Activated T-cell treated with anti-CD3 and anti-CD28 coated beads, Interleukin-2, amount 50 U/mL, for 4 hours (primary cell): ENCODE measurements around the gene CLIC4. TPM values are rescaled to one million over a fixed set of nuclear protein-coding genes. Genes with fewer than 3 reads are reported as not detected.
A peak's percentile ranks its signal among the peaks of the same experiment; 100 is the strongest.

Source experiments
- ATAC-seq, 2 donors: fragments of 200-7000 bp; cut with Tn5 transposase; one replicate each; pipeline ENCODE4 v1.10.0; 2021
- DNase-seq: peaks from one replicate; pipeline ENCODE4 v3.0.0-alpha.2; 2020
- H3K27me3 Mint-ChIP-seq: one replicate; pipeline ENCODE4 v1.8.0; 2021; ENCODE audit warnings: low read depth, mixed read lengths
- H3K36me3 Mint-ChIP-seq: one replicate; pipeline ENCODE4 v1.8.0; 2022; ENCODE audit warnings: mixed read lengths; ENCODE audit not compliant: insufficient read depth
- H3K4me1 Mint-ChIP-seq: one replicate; pipeline ENCODE4 v1.8.0; 2021; ENCODE audit warnings: low read depth, mixed read lengths
- H3K4me3 Mint-ChIP-seq: one replicate; pipeline ENCODE4 v1.8.0; 2021; ENCODE audit warnings: mild to moderate bottlenecking, moderate library complexity, mixed read lengths
- H3K9me3 Mint-ChIP-seq: one replicate; pipeline ENCODE4 v1.8.0; 2021; ENCODE audit warnings: mixed read lengths
- total RNA-seq, 3 donors: library from RNA; stranded (reverse); gene quantifications; one replicate each; pipeline ENCODE4 v1.2.1, GENCODE V29; 2021

Gene CLIC4
- total RNA-seq, 3 donors from 2014 or later, result 8.5 to 26.0 (median 12.3) TPM

- no peaks in the 10 kb centered on the region for H3K36me3 Mint-ChIP-seq
- DNase-seq (no peak), ATAC-seq (no peak)
- peaks cover 7% of the 10 kb centered on the region for H3K4me1 Mint-ChIP-seq
- no peaks in the 10 kb centered on the region for H3K27me3 Mint-ChIP-seq
- no peaks in the 10 kb centered on the region for H3K9me3 Mint-ChIP-seq
- H3K4me3 Mint-ChIP-seq, result no peak overlapping the region
Measured at GRCh38 chr1:24855474-24855873, 110.2 kb downstream of the CLIC4 start.

GRCh38 chr1:24856787-24857506, 111.7 kb downstream of the CLIC4 start:
- DNase-seq, result no peak
- H3K4me3 Mint-ChIP-seq, result peak overlapping the region; percentile 26
- H3K4me1 Mint-ChIP-seq, result peaks cover 7% of the 10 kb centered on the region
- H3K27me3 Mint-ChIP-seq, result no peaks in the 10 kb centered on the region
- ATAC-seq, result no peak
- H3K9me3 Mint-ChIP-seq, result no peaks in the 10 kb centered on the region
- H3K36me3 Mint-ChIP-seq, result no peaks in the 10 kb centered on the region

- DNase-seq, result no peak
Measured at GRCh38 chr1:24857507-24858133, 112.4 kb downstream of the CLIC4 start.

DNA sequence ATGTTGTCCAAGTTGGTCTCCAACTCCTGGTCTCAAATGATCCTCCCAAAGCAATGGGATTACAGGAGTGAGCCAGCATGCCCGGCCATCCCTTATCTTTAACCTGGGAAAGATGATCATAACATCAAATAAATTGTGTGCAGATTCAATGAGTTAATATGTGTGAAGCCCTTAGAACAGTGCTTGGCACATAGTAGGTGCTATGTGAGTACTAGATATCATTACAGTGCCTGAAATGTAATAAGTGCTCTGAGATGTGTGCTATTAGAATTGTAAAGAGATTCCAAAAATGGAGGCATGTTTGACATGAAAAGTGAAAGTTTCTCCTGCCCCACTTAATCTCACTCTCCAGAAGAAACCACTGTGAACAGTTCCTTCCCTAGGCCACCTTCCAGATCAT, 113.0 kb downstream of the CLIC4 start:
- no peak for DNase-seq
- Mint-ChIP-seq H3K9me3 (no peaks in the 10 kb centered on the region), H3K4me1 (peaks cover 7% of the 10 kb centered on the region), H3K27me3 (no peaks in the 10 kb centered on the region), H3K36me3 (no peaks in the 10 kb centered on the region), H3K4me3 (no peak overlapping the region)
- ATAC-seq, result no peak

More at GRCh38 chr1:24857507-24858133, 112.4 kb downstream of the CLIC4 start:
- Mint-ChIP-seq H3K4me3 (peak overlapping the region; percentile 26), H3K27me3 (no peaks in the 10 kb centered on the region), H3K36me3 (no peaks in the 10 kb centered on the region), H3K4me1 (peaks cover 7% of the 10 kb centered on the region), H3K9me3 (no peaks in the 10 kb centered on the region)
- no peak for ATAC-seq

GRCh38 chr1:24859063-24860010, 114.1 kb downstream of the CLIC4 start:
- DNase-seq (no peak), ATAC-seq (no peak)
- Mint-ChIP-seq H3K36me3 (no peaks in the 10 kb centered on the region), H3K27me3 (no peaks in the 10 kb centered on the region), H3K9me3 (no peaks in the 10 kb centered on the region), H3K4me3 (no peak overlapping the region), H3K4me1 (peaks cover 7% of the 10 kb centered on the region)

DNA sequence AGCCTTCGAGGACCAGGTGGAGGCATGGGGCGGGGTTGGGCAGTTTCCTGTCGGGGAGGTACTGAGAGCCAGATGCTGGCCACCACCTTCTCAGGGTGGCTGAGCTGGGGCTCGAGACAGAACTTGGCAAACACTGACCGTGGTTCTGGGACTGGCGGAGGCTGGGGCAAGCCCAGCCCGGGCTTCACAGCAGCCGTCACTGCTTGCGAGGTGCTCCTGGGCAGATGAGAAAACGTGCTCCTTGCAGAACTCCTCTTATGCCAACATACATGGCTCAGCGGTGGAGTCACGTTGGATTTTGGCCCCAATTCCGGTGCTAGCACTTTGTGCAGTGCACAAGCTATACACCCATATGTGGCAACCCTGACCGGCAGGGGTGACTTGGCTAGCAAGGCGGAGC, 115.6 kb downstream of the CLIC4 start:
- Mint-ChIP-seq H3K9me3 (no peaks in the 10 kb centered on the region), H3K27me3 (no peaks in the 10 kb centered on the region), H3K4me1 (peaks cover 5% of the 10 kb centered on the region), H3K4me3 (no peak overlapping the region), H3K36me3 (no peaks in the 10 kb centered on the region)
- DNase-seq (no peak), ATAC-seq (no peak)

DNA sequence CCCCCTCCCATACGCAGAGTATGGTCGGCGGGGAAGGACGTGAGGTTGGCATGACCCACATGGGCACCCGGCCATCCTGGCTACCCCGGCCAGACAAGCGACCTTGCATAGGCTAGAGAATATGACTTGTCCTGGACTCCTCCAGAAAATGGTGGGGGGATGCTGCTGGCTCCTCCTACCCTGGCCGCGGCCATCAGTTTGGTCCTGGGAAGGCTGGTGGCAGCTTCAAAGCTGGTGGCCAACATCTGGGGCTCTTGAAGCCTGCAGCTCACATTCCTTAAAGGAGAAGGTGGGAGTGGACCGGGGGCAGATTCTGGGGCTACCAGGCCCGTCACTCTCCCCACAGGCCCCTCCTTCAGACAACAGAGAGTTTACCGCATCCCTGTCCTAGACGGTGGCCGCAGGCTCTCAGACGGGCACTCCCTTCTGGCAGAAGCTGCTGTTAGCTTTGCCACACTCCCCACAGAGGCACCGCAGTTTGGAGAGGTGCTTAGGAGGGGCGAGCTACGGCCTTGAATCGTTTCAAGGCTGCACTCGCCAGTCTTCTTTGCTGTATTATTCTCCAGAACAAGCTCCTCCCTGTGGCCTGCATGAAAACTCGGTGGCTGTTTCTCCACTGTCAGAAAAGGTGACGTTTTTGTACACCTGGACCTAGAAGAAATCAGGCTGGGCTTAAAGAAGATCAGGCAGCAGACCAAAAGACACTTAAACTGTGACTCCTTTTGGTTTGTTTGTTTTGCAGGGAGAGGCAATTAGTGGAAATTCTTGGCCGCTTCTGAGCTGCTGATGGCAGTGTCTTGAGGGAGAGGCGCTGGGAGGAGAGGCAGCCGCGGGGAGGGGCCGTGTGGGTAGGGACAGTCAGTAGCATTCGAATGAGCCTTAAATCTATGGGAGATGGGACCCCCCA, 116.8 kb downstream of the CLIC4 start:
- Mint-ChIP-seq H3K9me3 (no peaks in the 10 kb centered on the region), H3K27me3 (peaks cover 3% of the 10 kb centered on the region), H3K4me3 (no peak overlapping the region), H3K4me1 (peaks cover 5% of the 10 kb centered on the region), H3K36me3 (no peaks in the 10 kb centered on the region)
- ATAC-seq, result no peak
- DNase-seq, result no peak

- Mint-ChIP-seq H3K27me3 (peaks cover 7% of the 10 kb centered on the region), H3K36me3 (no peaks in the 10 kb centered on the region)
- no peak for ATAC-seq
Measured at GRCh38 chr1:24862775-24863483, 117.7 kb downstream of the CLIC4 start.

GRCh38 chr1:24864370-24864777, 119.1 kb downstream of the CLIC4 start:
- no peaks in the 10 kb centered on the region for H3K9me3 Mint-ChIP-seq
- H3K27me3 Mint-ChIP-seq, result peaks cover 7% of the 10 kb centered on the region
- no peak overlapping the region for H3K4me3 Mint-ChIP-seq
- ATAC-seq, result no peak
- DNase-seq, result no peak
- no peaks in the 10 kb centered on the region for H3K4me1 Mint-ChIP-seq
- no peaks in the 10 kb centered on the region for H3K36me3 Mint-ChIP-seq

More at GRCh38 chr1:24862775-24863483, 117.7 kb downstream of the CLIC4 start:
- Mint-ChIP-seq H3K9me3 (no peaks in the 10 kb centered on the region), H3K4me3 (no peak overlapping the region), H3K4me1 (no peaks in the 10 kb centered on the region)
- no peak for DNase-seq

DNA sequence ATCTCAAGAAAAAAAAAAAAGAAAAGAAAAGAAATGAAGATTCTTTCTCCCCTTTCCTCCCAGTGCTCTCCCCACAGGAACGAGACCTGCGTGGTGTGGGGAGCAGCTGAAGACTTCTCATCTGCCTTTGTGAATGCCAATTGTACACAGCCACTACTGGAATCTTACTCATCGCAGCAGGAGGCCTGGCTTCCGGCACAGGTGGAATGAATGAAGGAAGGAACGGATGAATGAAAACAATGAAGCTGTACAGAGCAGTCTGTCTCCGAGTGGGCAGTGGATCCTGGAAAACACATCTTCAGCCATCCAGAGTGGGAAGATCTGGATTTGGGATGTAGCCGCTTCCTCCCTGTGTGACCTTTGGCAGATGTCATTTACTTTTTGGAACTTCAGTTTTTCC, 119.9 kb downstream of the CLIC4 start:
- Mint-ChIP-seq H3K9me3 (no peaks in the 10 kb centered on the region), H3K27me3 (peaks cover 7% of the 10 kb centered on the region), H3K4me1 (no peaks in the 10 kb centered on the region), H3K36me3 (no peaks in the 10 kb centered on the region), H3K4me3 (no peak overlapping the region)
- no peak for DNase-seq
- ATAC-seq, result no peak

DNA sequence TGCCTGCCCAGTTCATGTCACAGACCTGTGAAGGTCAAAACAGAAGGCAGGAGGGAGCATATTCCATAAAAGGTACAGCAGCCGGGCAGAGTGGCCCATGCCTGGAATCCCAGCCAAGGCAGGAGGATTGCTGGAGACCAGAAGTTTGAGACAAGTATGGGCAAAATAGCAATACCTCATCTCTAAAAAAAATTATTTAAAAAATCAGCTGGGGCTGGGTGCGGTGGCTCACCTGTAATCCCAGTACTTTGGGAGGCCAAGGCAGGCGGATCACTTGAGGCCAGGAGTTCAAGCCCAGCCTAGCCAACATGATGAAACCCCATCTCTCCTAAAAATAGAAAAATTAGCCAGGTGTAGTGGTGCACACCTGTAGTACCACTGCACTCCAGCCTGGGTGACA, 120.3 kb downstream of the CLIC4 start:
- H3K36me3 Mint-ChIP-seq, result no peaks in the 10 kb centered on the region
- peaks cover 2% of the 10 kb centered on the region for H3K4me1 Mint-ChIP-seq
- ATAC-seq, result no peak
- H3K27me3 Mint-ChIP-seq, result peaks cover 7% of the 10 kb centered on the region
- no peak overlapping the region for H3K4me3 Mint-ChIP-seq
- DNase-seq, result no peak
- no peaks in the 10 kb centered on the region for H3K9me3 Mint-ChIP-seq

- H3K4me3 Mint-ChIP-seq, result no peak overlapping the region
- H3K27me3 Mint-ChIP-seq, result peaks cover 7% of the 10 kb centered on the region
Measured at GRCh38 chr1:24866211-24867083, 121.2 kb downstream of the CLIC4 start.

More at GRCh38 chr1:24866211-24867083, 121.2 kb downstream of the CLIC4 start:
- H3K4me1 Mint-ChIP-seq, result peaks cover 9% of the 10 kb centered on the region
- no peak for DNase-seq
- ATAC-seq, result no peak
- H3K9me3 Mint-ChIP-seq, result no peaks in the 10 kb centered on the region
- H3K36me3 Mint-ChIP-seq, result no peaks in the 10 kb centered on the region
